A549 treated with dexamethasone at 1 μM for 4 hours (cell line): Measurements from ENCODE around the gene TMEM131. TPM values are rescaled to one million over a fixed set of nuclear protein-coding genes. Genes with fewer than 3 reads are reported as not detected.

Experiments
- total RNA-seq: library from RNA; stranded (reverse); fragments of 200-300 nt; extraction: Qiagen RNA extraction; gene quantifications from 5 replicates; pipeline ENCODE4 v1.2.3, GENCODE V29; 2022

The TMEM131 gene
- total RNA-seq, result 11.1 to 18.2 TPM (median 16.2 TPM) in 5 replicates

GRCh38 chr2:97995734-97996624 lies at the start of gene TMEM131:
TMEM131 (minus strand) TSS chr2:97995948; CDS start chr2:97995662, 286 bp downstream.

GRCh38 chr2:97713296-97714083 lies 282.3 kb downstream of the TMEM131 start, which contains the start of gene ZAP70:
ZAP70 (plus strand) TSS chr2:97713576; CDS start chr2:97724037, 10,461 bp downstream.

Other genes with a start within 250 kb of the TMEM131 start
- 0.12 to 0.24 TPM (median 0.19 TPM) in 3 of 5 replicates, not detected in the others for gene VWA3B, start 91.2 kb upstream of the TMEM131 start, total RNA-seq